AG10803 (cell line): Measurements from ENCODE around the gene JPH3.

Experiments
- DNase-seq: peaks from one replicate; pipeline ENCODE4 v3.0.0; 2010; ENCODE audit warnings: low read depth
- H3K4me3 ChIP-seq: 2 replicates; pipeline ENCODE4 v1.5.1; 2011; ENCODE audit warnings: mild to moderate bottlenecking, low read length, control low read depth
- TF ChIP-seq, protein P1 (sequence below): conservative IDR thresholded peaks from 2 replicates; pipeline ENCODE4 v1.5.1; 2011; ENCODE audit warnings: mild to moderate bottlenecking, low read length, control low read depth, inconsistent platforms

Gene JPH3

DNA sequence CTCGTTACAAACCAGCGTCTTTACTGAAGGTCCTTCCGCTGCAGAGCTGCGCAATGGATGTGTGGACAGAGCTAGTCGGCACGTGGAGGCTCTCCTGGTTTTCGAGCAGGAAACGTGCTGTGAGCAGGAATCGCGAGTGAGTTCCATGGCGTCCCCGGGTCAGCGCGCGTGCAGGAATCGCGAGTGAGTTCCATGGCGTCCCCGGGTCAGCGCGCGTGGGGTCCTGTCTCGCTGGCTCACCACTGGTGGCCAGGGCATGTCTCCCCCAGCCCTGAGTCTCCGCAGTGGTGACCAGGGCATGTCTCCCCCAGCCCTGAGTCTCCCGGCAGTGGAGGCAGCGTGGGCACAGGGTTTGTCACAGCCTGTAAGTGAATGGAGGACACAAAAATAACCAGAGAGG lies 100.8 kb downstream of the JPH3 start:
- DNase-seq: no peak
- TF ChIP-seq, protein P1, sequence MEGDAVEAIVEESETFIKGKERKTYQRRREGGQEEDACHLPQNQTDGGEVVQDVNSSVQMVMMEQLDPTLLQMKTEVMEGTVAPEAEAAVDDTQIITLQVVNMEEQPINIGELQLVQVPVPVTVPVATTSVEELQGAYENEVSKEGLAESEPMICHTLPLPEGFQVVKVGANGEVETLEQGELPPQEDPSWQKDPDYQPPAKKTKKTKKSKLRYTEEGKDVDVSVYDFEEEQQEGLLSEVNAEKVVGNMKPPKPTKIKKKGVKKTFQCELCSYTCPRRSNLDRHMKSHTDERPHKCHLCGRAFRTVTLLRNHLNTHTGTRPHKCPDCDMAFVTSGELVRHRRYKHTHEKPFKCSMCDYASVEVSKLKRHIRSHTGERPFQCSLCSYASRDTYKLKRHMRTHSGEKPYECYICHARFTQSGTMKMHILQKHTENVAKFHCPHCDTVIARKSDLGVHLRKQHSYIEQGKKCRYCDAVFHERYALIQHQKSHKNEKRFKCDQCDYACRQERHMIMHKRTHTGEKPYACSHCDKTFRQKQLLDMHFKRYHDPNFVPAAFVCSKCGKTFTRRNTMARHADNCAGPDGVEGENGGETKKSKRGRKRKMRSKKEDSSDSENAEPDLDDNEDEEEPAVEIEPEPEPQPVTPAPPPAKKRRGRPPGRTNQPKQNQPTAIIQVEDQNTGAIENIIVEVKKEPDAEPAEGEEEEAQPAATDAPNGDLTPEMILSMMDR: no peak
- H3K4me3 ChIP-seq: no peak overlapping the region

GRCh38 chr16:87703835-87704375 lies 101.6 kb downstream of the JPH3 start:
- no peak for DNase-seq
- TF ChIP-seq, protein P1: no peak
- no peak overlapping the region for H3K4me3 ChIP-seq

DNA sequence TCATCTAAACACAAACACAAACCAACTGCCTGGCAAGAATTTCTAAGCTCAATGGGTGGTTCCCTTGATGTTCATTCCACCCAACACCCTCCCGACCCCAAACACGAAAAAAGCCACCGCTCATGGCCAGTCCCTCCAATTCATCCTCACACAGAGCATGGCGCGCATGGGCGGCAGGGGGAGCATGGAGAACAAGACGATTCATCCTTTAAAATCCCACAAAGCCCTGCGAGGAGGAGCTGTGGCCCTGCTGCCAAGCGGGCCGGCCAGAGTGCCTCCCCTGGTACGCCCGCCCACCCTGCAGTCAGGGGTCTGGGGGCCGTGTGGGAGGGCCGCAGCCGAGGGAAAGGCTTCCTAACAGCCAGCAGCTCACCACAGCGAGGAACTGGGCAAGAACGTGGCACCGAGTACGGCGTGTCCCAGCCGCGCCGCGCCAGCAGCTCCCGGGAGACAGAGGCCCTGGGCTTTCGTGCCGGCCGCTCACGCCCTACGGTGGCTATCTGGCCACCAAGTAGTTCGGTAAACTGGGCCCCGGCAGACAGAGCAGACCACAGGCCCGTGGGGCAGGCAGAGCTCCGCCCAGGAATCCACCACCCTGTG lies 102.5 kb downstream of the JPH3 start:
- no peak overlapping the region for H3K4me3 ChIP-seq
- TF ChIP-seq, protein P1: no peak
- no peak for DNase-seq

DNA sequence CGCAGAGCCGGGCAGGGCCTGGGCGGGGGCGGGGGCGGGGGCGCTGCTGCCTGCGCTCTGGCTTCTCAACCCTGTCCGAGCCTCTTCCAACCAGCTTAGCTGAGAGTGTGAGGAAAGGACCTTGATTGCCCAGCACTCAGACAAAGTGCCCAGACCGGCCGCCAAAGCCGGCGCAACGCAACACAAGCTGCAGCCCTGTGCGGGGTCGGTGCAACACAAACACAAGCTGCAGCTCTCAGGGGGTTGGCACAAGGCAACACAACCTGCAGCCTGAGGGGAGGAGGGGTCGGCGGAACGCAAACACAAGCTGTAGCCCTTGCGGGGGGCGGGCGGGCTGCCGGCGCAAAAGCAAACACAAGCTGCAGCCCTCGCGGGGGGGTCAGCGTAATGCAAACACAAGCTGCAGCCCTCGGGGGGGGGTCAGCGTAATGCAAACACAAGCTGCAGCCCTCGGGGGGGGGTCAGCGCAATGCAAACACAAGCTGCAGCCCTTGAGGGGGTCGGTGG lies 103.5 kb downstream of the JPH3 start:
- no peak for DNase-seq
- TF ChIP-seq, protein P1: no peak
- H3K4me3 ChIP-seq: no peak overlapping the region

- TF ChIP-seq, protein P1: no peak
- no peak for DNase-seq
- H3K4me3 ChIP-seq: no peak overlapping the region
Observed at GRCh38 chr16:87706278-87707000, 104.1 kb downstream of the JPH3 start.

DNA sequence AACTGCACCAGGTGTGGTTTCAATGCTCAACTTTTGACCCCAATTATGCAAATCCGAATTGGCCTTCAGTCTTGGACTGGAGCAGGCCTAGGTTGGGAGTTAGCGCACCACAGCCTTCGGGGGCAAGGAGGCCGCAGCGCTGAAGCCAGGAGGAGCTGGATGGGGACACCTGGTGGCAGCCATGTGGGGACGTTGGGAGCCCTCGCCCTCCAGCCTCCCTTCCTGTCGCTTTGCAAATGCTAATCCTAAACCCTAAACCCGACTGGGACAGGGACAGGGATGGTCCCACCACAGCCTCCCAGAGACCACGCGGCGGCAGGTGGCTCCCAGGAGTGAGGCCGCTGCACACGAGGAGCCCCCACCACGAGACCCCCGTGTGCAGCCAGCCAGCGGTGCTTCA lies 104.8 kb downstream of the JPH3 start:
- DNase-seq: no peak
- TF ChIP-seq, protein P1: no peak
- H3K4me3 ChIP-seq: no peak overlapping the region
